ENCODE measurements around the gene RAB11FIP3. TPM values are rescaled to one million over a fixed set of nuclear protein-coding genes. Genes with fewer than 3 reads are reported as not detected.

The RAB11FIP3 gene
- total RNA-seq, 1 experiment from 2014 or later: 38.4 TPM

DNA sequence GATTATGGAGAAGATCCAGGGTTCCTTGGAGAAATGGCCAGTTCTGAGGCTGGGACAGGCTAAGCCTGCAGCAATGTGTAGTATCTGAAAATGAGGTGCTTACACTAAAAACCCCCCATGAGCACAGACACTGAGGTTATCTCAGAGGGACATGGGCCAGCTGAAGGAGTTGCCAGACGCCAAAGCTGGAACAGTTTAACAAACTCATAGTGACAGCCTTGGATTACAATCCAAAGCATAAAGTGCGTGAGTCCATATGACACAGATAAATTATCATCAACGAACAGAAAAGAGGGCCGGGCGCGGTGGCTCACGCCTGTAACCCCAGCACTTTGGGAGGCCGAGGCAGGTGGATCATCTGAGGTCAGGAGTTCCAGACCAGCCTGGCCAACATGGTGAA lies 90.9 kb downstream of the RAB11FIP3 start:
- no peaks in the 10 kb centered on the region for H4K20me1 ChIP-seq (ENCODE audit: insufficient read depth)
- TF ChIP-seq CTCF (conservative IDR thresholded peaks at IDR 0.05): no peak
- TF ChIP-seq EZH2 (IDR thresholded peaks at IDR 0.05; ENCODE audit: low read depth): no peak
- no peaks in the 10 kb centered on the region for H3K36me3 ChIP-seq (ENCODE audit: low read depth)
- no peak overlapping the region for H3K4me3 ChIP-seq
- H3K9me3 ChIP-seq (ENCODE audit: insufficient read depth, low read depth): no peaks in the 10 kb centered on the region
- BruUV-seq (replicated peaks): no TSS peak
- H3K4me2 ChIP-seq: no peak overlapping the region
- no peaks in the 10 kb centered on the region for H3K9me2 ChIP-seq (ENCODE audit: insufficient read depth)
- CTCF ChIA-PET: no interaction called here
- H3F3A ChIP-seq (ENCODE audit: insufficient read depth, low read depth): no peaks in the 10 kb centered on the region
- no peak overlapping the region for H2AFZ ChIP-seq
- no peaks in the 10 kb centered on the region for H3K4me1 ChIP-seq (replicated peaks; ENCODE audit: insufficient read depth)
- no peak for DNase-seq
- intact Hi-C loops (cut with micrococcal nuclease; ENCODE audit: unreplicated experiment): no loop called here
- POLR2A ChIA-PET (ENCODE audit: unreplicated experiment): interaction anchor here (0.7 kb wide), 1 partner anchor 237 kb away, joined by 3 read pairs; no protein-coding TSS in a partner anchor
- no peaks in the 10 kb centered on the region for H3K79me2 ChIP-seq (ENCODE audit: low read depth)
- H3K27me3 ChIP-seq (ENCODE audit: insufficient read depth, low read depth): no peaks in the 10 kb centered on the region
- no peak overlapping the region for H3K27ac ChIP-seq

- H3K36me3 ChIP-seq (ENCODE audit: low read depth): no peaks in the 10 kb centered on the region
- no peaks in the 10 kb centered on the region for H3K27me3 ChIP-seq (ENCODE audit: insufficient read depth, low read depth)
- H3K9me3 ChIP-seq (ENCODE audit: insufficient read depth, low read depth): no peaks in the 10 kb centered on the region
- intact Hi-C loops (cut with micrococcal nuclease; ENCODE audit: unreplicated experiment): no loop called here
- BruUV-seq (replicated peaks): no TSS peak
- POLR2A ChIA-PET (ENCODE audit: unreplicated experiment): interaction anchor here (0.6 kb wide), 1 partner anchor 103 kb away, joined by 11 read pairs; no protein-coding TSS in a partner anchor
- no peaks in the 10 kb centered on the region for H3K9me2 ChIP-seq (ENCODE audit: insufficient read depth)
- H3F3A ChIP-seq (ENCODE audit: insufficient read depth, low read depth): peaks cover under 1% of the 10 kb centered on the region; the same call in 1 of the 2 replicates
- H2AFZ ChIP-seq: no peak overlapping the region
- H3K27ac ChIP-seq: no peak overlapping the region
- H3K79me2 ChIP-seq (ENCODE audit: low read depth): 0 out of 2 replicates have a peak, but pooled peaks cover under 1% of the 10 kb centered on the region
- DNase-seq: no peak
- TF ChIP-seq CTCF (conservative IDR thresholded peaks at IDR 0.05) (no peak), EZH2 (IDR thresholded peaks at IDR 0.05; ENCODE audit: low read depth) (no peak)
- H3K4me3 ChIP-seq: no peak overlapping the region
- peaks cover 9% of the 10 kb centered on the region for H4K20me1 ChIP-seq (ENCODE audit: insufficient read depth)
- no peak overlapping the region for H3K4me2 ChIP-seq
- no peaks in the 10 kb centered on the region for H3K4me1 ChIP-seq (replicated peaks; ENCODE audit: insufficient read depth)
- CTCF ChIA-PET: no interaction called here
These were observed 93.4 kb downstream of the RAB11FIP3 start for GRCh38 chr16:518858-519257.

DNA sequence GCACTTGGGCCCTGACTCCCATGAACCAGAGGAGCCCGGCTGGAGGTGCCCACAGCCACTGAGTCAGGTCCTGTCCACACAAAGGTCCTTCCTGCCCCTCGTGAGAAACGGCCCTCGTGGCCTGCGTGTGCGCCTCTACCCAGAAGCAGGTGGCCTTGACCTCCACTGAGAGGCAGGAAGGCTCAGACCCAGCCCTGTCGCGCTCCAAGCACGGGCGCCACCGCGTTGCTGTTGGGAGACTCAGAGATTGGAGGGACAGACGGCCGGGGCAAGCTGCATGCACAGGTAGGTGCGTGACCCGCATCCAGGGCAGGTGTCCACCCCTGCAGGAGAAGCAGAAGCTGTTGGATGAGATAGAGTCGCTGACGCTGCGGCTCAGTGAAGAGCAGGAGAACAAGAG lies 94.0 kb downstream of the RAB11FIP3 start:
- H3K79me2 ChIP-seq (ENCODE audit: low read depth): peaks cover 6% of the 10 kb centered on the region; the same call in 1 of the 2 replicates
- peaks cover 14% of the 10 kb centered on the region for H4K20me1 ChIP-seq (ENCODE audit: insufficient read depth)
- H3K4me1 ChIP-seq (replicated peaks; ENCODE audit: insufficient read depth): peaks cover 3% of the 10 kb centered on the region
- no peaks in the 10 kb centered on the region for H3K27me3 ChIP-seq (ENCODE audit: insufficient read depth, low read depth)
- no TSS peak for BruUV-seq (replicated peaks)
- H2AFZ ChIP-seq: no peak overlapping the region
- no peaks in the 10 kb centered on the region for H3K9me3 ChIP-seq (ENCODE audit: insufficient read depth, low read depth)
- ChIA-PET POLR2A (ENCODE audit: unreplicated experiment) (interaction anchor here (0.6 kb wide), 1 partner anchor 166 kb away, joined by 4 read pairs; no protein-coding TSS in a partner anchor), CTCF (no interaction called here)
- TF ChIP-seq CTCF (conservative IDR thresholded peaks at IDR 0.05) (no peak), EZH2 (IDR thresholded peaks at IDR 0.05; ENCODE audit: low read depth) (no peak)
- no peak overlapping the region for H3K4me3 ChIP-seq
- peaks cover 6% of the 10 kb centered on the region; the same call in 1 of the 2 replicates for H3F3A ChIP-seq (ENCODE audit: insufficient read depth, low read depth)
- H3K4me2 ChIP-seq: no peak overlapping the region
- intact Hi-C loops (cut with micrococcal nuclease; ENCODE audit: unreplicated experiment): no loop called here
- H3K36me3 ChIP-seq (ENCODE audit: low read depth): no peaks in the 10 kb centered on the region
- DNase-seq: no peak
- no peaks in the 10 kb centered on the region for H3K9me2 ChIP-seq (ENCODE audit: insufficient read depth)
- no peak overlapping the region for H3K27ac ChIP-seq

All from PC-9 (cell line).